Measurements from ENCODE around the gene ELN. TPM values are rescaled to one million over a fixed set of nuclear protein-coding genes. Genes with fewer than 3 reads are reported as not detected.
A peak's percentile ranks its signal among the peaks of the same experiment; 100 is the strongest.

Gene ELN
- total RNA-seq, 4 donors from 2014 or later: 11.5 to 210 (median 27.9) TPM

DNA sequence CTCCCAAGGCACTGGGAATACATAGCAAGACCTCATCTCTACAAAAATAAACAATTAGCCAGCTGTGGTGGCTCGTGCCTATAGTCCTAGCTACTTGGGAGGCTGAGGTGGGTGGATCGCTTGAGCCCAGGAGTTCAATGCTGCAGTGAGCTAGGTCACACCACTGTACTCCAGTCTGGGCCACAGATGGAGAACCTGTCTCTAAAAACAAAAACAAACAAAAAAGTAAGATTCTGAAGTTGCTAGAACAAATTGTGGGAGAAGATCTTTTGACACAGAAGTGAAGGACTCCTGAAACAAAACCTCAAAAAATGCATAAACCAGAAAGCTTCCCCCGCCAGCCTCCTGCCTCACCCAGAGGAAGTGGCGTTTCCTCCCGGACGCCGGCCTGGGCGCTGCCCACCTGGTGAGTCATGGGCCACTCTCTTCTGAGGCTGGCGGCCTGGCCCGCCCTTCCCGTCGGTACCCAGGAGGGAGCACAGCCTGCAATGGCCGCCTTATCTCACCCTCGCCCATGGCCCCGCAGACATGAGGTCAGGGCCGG lies 25.4 kb upstream of the ELN start:
- Histone ChIP-seq H3K4me3 (no peak overlapping the region), H3K4me1 (peaks cover 0 to 6% (median 0%) of the 10 kb centered on the region in 4 donors), H3K27me3 (no peaks in the 10 kb centered on the region), H3K9me3 (no peaks in the 10 kb centered on the region), H3K36me3 (no peaks in the 10 kb centered on the region), H3K27ac (peak overlapping the region in 2 of 4 donors; percentile 26 to 43)
- no peak for TF ChIP-seq POLR2A (IDR thresholded peaks at IDR 0.05)
- TF ChIP-seq, protein P1, sequence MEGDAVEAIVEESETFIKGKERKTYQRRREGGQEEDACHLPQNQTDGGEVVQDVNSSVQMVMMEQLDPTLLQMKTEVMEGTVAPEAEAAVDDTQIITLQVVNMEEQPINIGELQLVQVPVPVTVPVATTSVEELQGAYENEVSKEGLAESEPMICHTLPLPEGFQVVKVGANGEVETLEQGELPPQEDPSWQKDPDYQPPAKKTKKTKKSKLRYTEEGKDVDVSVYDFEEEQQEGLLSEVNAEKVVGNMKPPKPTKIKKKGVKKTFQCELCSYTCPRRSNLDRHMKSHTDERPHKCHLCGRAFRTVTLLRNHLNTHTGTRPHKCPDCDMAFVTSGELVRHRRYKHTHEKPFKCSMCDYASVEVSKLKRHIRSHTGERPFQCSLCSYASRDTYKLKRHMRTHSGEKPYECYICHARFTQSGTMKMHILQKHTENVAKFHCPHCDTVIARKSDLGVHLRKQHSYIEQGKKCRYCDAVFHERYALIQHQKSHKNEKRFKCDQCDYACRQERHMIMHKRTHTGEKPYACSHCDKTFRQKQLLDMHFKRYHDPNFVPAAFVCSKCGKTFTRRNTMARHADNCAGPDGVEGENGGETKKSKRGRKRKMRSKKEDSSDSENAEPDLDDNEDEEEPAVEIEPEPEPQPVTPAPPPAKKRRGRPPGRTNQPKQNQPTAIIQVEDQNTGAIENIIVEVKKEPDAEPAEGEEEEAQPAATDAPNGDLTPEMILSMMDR (IDR thresholded peaks at IDR 0.05): no peak
- DNase-seq: peak in 1 of 3 donors; percentile 72

DNA sequence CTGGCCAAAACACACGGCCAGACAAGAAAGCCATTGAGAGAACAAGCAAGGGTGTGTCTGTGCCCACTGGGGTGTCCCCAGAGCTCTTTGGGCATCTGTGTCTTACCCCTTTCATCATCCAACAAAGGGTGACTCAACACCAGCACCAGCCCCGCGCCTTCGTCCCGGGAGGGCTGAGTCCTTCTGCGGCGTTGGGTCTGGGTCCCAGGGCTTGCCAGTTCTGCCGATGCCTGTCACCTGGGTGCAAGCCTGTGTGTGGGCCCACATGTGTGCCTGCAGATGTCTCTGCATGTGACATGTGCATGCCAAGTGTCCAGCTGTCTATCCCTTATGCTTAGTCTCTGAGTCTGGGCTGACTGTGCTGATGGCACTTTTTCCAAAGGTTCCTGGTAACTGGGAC lies 24.4 kb upstream of the ELN start:
- H3K4me1 ChIP-seq: peaks cover 0 to 6% (median 0%) of the 10 kb centered on the region in 4 donors
- no peak overlapping the region for H3K4me3 ChIP-seq
- H3K27me3 ChIP-seq: no peaks in the 10 kb centered on the region
- H3K36me3 ChIP-seq: no peaks in the 10 kb centered on the region
- no peak for TF ChIP-seq POLR2A (IDR thresholded peaks at IDR 0.05)
- TF ChIP-seq, protein P1 (IDR thresholded peaks at IDR 0.05): no peak
- H3K27ac ChIP-seq: no peak overlapping the region
- H3K9me3 ChIP-seq: no peaks in the 10 kb centered on the region
- no peak for DNase-seq

DNA sequence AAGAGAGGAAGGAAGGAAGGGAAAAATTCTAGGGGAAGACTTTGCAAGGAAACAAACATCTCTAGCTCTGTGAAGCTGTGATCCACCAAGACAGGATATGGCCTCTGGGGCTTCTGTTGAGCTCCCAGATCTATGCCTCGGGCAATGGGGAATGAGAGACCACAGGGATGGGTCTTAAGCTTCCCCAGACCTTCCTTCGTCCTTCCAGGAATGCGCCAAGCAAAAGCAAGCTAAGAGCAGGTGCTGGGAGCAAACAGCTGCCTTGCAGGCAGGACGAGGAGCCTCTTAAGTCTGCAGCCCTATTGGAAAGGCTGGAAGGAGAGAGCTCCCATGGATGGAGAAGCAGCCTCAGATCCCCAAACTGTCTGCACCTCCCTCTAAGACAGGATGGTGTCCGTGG lies 21.9 kb upstream of the ELN start:
- H3K27me3 ChIP-seq: no peaks in the 10 kb centered on the region
- DNase-seq: no peak
- no peak overlapping the region for H3K27ac ChIP-seq

DNA sequence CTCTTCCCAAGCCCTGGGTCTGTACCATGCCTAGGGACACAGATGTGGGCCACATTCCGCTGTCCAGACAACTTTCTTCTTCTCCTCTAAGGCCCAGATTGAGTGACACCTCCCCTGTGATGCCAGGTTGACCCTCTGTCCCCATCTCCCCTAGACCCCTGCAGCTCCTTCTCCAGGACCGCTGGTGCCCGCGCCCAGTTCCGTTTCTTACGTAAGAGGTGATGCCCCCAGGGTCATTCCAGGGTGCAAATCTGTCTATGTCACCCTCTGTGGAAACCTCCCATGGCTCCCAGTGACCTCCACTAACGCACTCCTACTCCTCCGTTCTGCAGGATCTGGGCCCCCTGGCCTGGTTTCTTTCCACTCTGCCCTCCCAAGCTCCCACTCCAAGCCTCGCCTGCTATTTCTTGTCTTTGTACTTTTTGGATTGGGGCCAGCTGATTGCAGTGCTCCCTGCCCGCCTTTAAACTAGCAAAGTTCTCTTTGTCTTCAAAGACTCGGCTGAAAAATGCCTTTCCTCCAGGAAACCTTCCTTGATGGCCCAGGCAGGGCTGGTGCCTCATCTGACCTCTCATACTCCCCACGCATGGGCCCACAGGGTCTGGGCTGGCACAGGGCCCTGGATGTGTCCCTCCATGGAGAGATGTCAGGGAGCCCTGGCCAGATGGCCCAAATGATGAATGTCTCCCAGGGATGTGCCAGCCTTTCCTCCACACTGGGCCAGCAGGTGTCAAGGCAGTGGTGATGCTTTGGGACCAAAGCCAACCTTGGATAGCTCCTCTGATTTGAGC lies 21.3 kb upstream of the ELN start:
- Histone ChIP-seq H3K4me1 (peaks cover 0 to 6% (median 0%) of the 10 kb centered on the region in 4 donors), H3K9me3 (no peaks in the 10 kb centered on the region), H3K27ac (no peak overlapping the region), H3K27me3 (no peaks in the 10 kb centered on the region), H3K36me3 (no peaks in the 10 kb centered on the region), H3K4me3 (no peak overlapping the region)
- TF ChIP-seq, protein P1 (IDR thresholded peaks at IDR 0.05): no peak
- TF ChIP-seq POLR2A (IDR thresholded peaks at IDR 0.05): no peak
- no peak for DNase-seq

More for the DNA sequence above, 21.9 kb upstream of the ELN start:
- H3K36me3 ChIP-seq: no peaks in the 10 kb centered on the region
- TF ChIP-seq POLR2A (IDR thresholded peaks at IDR 0.05): no peak
- TF ChIP-seq, protein P1 (IDR thresholded peaks at IDR 0.05): no peak
- no peaks in the 10 kb centered on the region for H3K9me3 ChIP-seq
- peaks cover 0 to 6% (median 0%) of the 10 kb centered on the region in 4 donors for H3K4me1 ChIP-seq
- no peak overlapping the region for H3K4me3 ChIP-seq

DNA sequence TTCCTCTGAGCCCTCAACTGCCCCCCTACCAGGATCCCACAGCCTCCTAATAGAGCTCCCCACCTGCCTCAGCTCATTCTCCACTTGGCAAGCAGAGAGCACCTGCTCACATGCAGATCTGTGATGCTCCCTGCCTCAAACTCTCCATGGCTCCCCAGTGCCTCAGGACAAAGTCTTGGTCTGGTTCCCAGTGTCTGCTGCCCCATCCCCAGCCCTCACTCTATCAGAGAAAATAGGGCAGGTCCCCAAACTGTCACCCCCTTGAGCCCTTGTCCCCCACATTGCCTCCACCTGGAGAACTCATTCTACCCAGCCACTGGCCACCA lies 20.8 kb upstream of the ELN start:
- H3K4me1 ChIP-seq: peaks cover 0 to 6% (median 0%) of the 10 kb centered on the region in 4 donors
- no peak overlapping the region for H3K4me3 ChIP-seq
- DNase-seq: no peak
- no peaks in the 10 kb centered on the region for H3K27me3 ChIP-seq
- TF ChIP-seq, protein P1 (IDR thresholded peaks at IDR 0.05): no peak
- no peak for TF ChIP-seq POLR2A (IDR thresholded peaks at IDR 0.05)
- no peaks in the 10 kb centered on the region for H3K9me3 ChIP-seq
- no peaks in the 10 kb centered on the region for H3K36me3 ChIP-seq
- no peak overlapping the region for H3K27ac ChIP-seq
